Dendritic cell treated with granulocyte-macrophage colony-stimulating factor and Interleukin-4, amounts not matched to agents 40 ng/mL and 50 ng/mL, for 4 days (primary cell): ENCODE measurements around the gene KDM4C.

Experiments
- H3K27ac Mint-ChIP-seq: one replicate; pipeline ENCODE4 v1.8.0; 2022; ENCODE audit warnings: mild to moderate bottlenecking, mixed read lengths
- H3K27me3 Mint-ChIP-seq: one replicate; pipeline ENCODE4 v1.8.0; 2022; ENCODE audit warnings: mild to moderate bottlenecking, mixed read lengths
- H3K36me3 Mint-ChIP-seq: one replicate; pipeline ENCODE4 v1.8.0; 2022; ENCODE audit warnings: low read depth, mixed read lengths
- H3K4me1 Mint-ChIP-seq: one replicate; pipeline ENCODE4 v1.8.0; 2022; ENCODE audit warnings: low read depth, mixed read lengths
- H3K4me3 Mint-ChIP-seq: one replicate; pipeline ENCODE4 v1.8.0; 2022; ENCODE audit warnings: mild to moderate bottlenecking, moderate library complexity, mixed read lengths
- H3K9me3 Mint-ChIP-seq: one replicate; pipeline ENCODE4 v1.8.0; 2022; ENCODE audit warnings: mixed read lengths
- intact Hi-C: fragments of 100-400 bp; cut with micrococcal nuclease; formaldehyde crosslinking; loops from one replicate; pipeline ENCODE4 v1.15.0; 2022

Gene KDM4C

DNA sequence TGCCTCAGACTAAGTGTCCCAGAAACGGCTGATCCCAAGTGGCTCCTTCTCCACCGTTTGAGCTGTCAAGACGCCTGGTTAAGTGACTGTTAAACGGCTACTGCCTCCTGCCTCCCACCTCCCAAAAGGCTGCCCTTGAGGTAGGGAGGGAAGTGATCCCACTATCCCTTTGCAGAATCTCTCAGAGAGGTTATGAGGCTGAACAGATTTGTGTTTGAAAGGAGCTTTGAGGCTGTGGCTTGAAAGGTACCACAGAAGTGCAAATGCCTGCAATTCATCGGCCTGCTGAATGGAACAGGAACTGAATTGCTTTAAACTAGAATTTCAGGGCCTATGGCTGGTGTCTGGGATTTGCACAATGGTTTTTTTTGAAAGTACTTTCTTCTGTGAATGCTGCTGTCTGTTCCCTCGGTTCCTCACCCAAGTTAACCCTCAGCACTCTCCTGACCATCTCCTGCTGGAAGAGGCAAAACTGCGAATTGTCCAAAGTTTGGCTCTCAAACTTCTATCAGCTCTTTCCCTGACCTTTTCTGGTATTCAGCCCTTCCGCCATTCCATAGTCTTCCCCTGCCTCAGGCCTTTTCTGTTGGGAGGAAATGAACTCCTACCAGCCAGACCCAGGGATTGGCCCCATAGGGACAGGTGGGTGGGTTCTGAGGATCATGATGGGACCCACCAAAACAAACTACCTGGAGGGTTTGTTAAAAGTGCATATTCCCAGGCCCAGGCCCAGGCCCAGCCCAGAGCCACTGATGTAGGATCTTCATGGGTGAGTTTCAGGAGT, 453.3 kb downstream of the KDM4C start:
- no peaks in the 10 kb centered on the region for H3K4me1 Mint-ChIP-seq
- no peaks in the 10 kb centered on the region for H3K9me3 Mint-ChIP-seq
- H3K4me3 Mint-ChIP-seq: no peak overlapping the region
- H3K27me3 Mint-ChIP-seq: peaks cover 36% of the 10 kb centered on the region
- intact Hi-C loops: no loop called here
- H3K36me3 Mint-ChIP-seq: no peaks in the 10 kb centered on the region
- no peak overlapping the region for H3K27ac Mint-ChIP-seq

DNA sequence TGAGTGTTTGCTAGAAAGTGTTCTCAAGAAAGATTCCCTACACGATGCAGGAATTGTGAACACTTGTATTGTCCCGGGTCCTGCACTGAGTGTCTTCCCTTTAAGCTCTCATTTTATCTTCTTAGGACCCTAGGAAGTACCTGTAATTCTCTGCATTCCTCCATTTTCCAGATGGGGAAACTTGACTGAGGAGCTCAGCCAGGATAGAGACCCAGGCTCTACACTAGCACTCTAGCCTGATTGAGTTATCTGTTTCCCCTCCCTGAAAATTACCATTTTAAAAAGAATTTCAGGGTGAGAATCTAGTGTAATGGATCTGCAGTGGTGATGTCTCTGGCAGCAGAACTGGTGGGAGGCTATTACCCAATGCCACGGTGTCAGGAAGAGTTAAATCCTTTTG, 453.9 kb downstream of the KDM4C start:
- H3K27me3 Mint-ChIP-seq: peaks cover 33% of the 10 kb centered on the region
- no peak overlapping the region for H3K4me3 Mint-ChIP-seq
- intact Hi-C loops: no loop called here
- H3K4me1 Mint-ChIP-seq: no peaks in the 10 kb centered on the region
- no peaks in the 10 kb centered on the region for H3K36me3 Mint-ChIP-seq
- no peaks in the 10 kb centered on the region for H3K9me3 Mint-ChIP-seq
- no peak overlapping the region for H3K27ac Mint-ChIP-seq

DNA sequence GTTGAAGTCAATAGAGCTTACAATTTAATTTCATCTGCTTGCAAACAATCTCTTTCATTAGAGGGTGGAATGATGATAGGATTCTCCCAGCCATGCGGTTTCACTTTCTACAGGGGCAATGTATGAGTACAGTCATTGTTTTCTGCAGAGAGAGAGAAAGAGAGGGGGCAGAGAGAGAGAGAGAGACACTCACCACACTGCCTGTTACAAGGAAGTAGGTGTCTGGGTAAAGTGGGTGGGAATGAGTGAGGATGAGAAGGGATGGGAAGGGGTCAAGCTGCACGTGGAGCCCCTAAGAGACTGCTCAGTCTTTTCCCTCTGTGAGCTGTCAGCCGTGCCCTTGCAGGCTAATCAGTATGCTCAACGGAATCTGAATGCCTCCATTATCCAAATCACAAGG, 454.3 kb downstream of the KDM4C start:
- Mint-ChIP-seq H3K27ac (no peak overlapping the region), H3K4me1 (no peaks in the 10 kb centered on the region), H3K27me3 (peaks cover 34% of the 10 kb centered on the region), H3K36me3 (no peaks in the 10 kb centered on the region), H3K9me3 (no peaks in the 10 kb centered on the region), H3K4me3 (no peak overlapping the region)
- intact Hi-C loops: no loop called here

DNA sequence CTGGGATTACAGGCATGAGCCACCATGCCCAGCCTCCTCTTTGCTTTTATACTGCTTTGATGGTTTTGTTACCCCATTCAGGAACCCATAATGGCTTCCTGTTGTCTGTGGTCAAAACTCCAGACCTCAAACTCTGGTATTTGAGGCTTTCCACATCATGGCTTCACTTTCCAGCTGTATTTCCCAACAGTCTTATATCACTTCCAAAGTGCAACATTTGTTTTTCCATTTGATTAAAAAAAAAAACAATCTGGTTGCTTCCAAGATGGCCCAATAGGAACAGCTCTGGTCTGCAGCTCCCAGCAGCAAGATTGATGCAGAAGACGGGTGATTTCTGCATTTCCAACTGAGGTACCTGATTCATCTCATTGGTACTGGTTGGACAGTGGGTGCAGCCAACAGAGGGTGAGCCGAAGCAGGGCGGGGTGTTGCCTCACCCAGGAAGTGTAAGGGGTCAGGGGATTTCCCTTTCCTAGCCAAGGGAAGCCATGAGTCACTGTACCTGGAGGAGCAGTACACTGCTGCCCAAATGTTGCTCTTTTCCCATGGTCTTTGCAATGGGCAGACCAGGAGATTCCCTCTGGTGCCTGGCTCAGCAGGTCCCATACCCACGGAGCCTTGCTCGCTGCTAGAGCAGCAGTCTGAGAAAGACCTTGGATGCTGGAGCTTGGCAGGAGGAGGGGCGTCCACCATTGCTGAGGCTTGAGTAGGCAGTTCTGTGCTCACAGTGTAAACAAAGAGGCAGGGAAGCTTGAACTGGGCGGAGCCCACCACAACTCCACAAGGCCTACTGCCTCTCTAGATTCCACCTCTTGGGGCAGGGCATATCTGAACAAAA, 458.4 kb downstream of the KDM4C start:
- intact Hi-C loops: no loop called here
- Mint-ChIP-seq H3K36me3 (no peaks in the 10 kb centered on the region), H3K9me3 (no peaks in the 10 kb centered on the region), H3K4me1 (no peaks in the 10 kb centered on the region), H3K4me3 (no peak overlapping the region), H3K27ac (no peak overlapping the region), H3K27me3 (peaks cover 44% of the 10 kb centered on the region)

DNA sequence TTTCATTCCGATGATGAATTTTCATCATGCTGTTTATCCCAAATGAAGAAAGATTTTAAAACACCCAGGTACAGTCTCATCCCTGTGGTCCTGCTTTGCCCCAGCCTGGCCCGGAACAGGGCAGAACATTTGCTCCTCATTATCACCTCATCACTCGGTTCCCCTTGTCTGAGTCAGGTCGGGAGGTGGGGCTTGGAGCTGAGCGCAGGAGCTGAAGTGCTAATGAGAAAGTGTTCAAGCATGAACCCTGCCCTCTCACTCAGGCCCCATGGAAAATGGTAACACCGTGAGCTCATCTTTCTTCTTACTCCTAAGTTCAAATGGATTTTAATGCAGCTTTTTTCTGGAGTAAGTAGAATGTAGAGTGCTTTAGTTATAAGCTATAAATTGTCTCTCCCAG, 466.2 kb downstream of the KDM4C start:
- Mint-ChIP-seq H3K4me1 (no peaks in the 10 kb centered on the region), H3K27ac (no peak overlapping the region), H3K27me3 (peaks cover 24% of the 10 kb centered on the region), H3K4me3 (no peak overlapping the region), H3K9me3 (no peaks in the 10 kb centered on the region), H3K36me3 (no peaks in the 10 kb centered on the region)
- intact Hi-C loops: no loop called here
